22Rv1 (cell line): ENCODE results near the gene ZNF280D.
"Not testable (repeated sequence)": the region's sequence is repeated elsewhere in the genome, so short reads cannot be mapped to it uniquely, and the experiment has no call there.

Source experiments
- H3K27ac ChIP-seq: fragments of 450-650 bp; 2 replicates; pipeline ENCODE4 v1.5.1; 2017
- ZFX ChIP-seq: fragments of 450-650 bp; IDR thresholded peaks from 2 replicates; pipeline ENCODE4 v1.6.1; 2017; ENCODE audit warnings: antibody characterized with exemption, borderline replicate concordance
- TF ChIP-seq, protein P1 (sequence below): fragments of 450-650 bp; IDR thresholded peaks from 2 replicates; pipeline ENCODE4 v1.5.1; 2017; ENCODE audit warnings: mild to moderate bottlenecking

ZNF280D gene

DNA sequence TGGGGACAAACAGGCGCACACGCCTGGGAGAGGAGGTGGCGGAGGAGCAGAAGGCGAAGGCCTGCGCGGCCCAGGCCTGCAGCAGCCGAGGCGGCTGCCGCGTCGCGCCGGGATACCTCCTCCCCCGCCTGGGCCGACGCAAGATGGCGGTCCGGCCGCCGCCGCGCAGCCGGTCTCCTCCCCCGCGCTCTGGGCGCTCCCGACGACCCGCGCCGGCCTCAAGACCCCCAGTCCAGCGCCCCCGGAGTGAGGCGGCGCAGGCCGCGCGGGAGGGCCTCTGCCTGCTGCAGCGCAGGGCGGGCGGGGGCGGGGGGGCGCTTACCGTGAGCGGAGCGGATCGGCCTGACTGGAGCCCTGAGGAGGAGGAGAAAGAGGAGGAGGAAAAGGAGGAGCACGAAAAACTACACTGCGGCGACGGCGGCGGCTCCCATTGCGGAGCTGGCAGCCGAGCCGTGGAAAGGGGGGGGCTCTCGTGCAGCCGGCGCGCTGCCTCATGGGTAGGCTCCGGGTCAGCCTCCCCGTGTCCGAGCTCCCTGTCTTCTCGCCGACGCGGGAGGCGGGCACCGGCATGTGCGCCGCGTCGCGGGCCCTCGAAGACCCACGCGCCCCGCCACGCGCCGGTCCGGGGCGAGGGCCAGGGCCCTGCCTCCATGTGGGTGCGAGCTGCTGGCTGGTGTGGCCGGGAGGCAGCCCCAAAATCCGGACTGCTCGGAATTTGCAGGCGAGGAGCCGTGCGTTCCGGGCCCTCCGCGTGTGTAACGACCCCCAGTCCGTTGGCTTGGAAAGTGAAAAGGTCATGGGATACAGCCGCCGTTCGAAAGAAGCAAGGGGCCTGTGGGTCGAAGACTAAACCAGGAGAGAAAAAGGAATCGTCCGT is at the start of gene ZNF280D:
Gene ZNF280D (minus strand): TSS at position 374 of the 877 bp plus-strand sequence. CDS start 26,400 bp downstream, outside the sequence.
- TF ChIP-seq, protein P1, sequence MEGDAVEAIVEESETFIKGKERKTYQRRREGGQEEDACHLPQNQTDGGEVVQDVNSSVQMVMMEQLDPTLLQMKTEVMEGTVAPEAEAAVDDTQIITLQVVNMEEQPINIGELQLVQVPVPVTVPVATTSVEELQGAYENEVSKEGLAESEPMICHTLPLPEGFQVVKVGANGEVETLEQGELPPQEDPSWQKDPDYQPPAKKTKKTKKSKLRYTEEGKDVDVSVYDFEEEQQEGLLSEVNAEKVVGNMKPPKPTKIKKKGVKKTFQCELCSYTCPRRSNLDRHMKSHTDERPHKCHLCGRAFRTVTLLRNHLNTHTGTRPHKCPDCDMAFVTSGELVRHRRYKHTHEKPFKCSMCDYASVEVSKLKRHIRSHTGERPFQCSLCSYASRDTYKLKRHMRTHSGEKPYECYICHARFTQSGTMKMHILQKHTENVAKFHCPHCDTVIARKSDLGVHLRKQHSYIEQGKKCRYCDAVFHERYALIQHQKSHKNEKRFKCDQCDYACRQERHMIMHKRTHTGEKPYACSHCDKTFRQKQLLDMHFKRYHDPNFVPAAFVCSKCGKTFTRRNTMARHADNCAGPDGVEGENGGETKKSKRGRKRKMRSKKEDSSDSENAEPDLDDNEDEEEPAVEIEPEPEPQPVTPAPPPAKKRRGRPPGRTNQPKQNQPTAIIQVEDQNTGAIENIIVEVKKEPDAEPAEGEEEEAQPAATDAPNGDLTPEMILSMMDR = no peak
- no peak for TF ChIP-seq ZFX
- peak within 1 kb of the TSS; percentile 92 for H3K27ac ChIP-seq

DNA sequence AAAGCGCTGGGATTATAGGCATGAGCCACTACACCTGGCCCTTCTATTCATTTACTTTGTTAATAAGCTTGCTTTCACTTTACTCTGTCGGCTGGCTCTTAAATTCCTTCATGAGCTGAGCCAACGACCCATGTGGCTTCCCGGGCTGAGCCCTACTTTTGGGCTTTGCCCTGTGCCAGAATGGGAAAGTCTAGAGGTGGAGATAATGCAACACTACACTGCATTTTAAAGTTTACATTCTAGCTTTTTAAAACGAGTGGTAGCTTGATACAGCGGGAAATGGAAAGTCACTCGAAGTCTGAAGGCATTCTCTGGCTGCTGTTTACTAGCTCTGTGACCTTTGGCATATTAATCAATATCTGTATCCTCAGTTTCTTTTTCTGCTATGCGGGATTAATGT is 49.0 kb upstream of the ZNF280D start:
- TF ChIP-seq, protein P1 = no peak
- no peak for TF ChIP-seq ZFX

DNA sequence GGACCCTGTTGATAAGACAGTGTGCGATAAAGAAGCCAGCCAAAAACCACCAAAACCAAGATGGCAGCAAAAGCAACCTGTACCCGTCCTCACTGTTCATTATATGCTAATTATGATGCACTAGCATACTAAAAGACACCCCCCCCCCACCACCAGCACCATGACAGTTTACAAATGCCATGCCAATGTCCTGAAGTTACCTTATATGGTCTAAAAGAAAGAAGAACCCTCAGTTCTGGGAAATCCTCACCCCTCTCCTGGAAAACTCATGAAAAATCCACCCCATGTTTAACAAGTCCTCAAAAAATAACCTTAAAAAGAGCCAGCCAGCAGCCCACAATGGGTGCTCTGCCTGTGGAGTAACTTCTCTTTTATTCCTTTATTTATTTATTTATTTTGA is 48.4 kb upstream of the ZNF280D start:
- TF ChIP-seq, protein P1 = no peak
- TF ChIP-seq ZFX = no peak
- no peak overlapping the region for H3K27ac ChIP-seq

More for the DNA sequence above, 49.0 kb upstream of the ZNF280D start:
- H3K27ac ChIP-seq = no peak overlapping the region

- not testable (repeated sequence) for H3K27ac ChIP-seq
These were observed 46.9 kb upstream of the ZNF280D start for GRCh38 chr15:56780102-56780725.

DNA sequence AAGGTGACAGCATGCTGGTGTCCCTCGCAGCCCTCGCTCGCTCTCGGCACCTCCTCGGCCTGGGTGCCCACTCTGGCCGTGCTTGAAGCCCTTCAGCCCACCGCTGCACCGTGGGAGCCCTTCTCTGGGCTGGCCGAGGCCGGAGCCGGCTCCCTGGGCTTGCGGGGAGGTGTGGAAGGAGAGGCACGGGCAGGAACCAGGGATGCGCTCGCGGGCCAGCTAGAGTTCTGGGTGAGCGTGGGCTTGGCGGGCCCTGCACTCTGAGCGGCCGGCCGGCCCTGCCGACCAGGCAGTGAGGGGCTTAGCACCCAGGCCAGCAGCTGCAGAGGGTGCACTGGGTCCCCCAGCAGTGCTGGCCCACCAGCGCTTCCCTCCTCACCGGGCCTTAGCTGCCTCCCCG is 46.1 kb upstream of the ZNF280D start:
- not testable (repeated sequence) for H3K27ac ChIP-seq

- TF ChIP-seq ZFX = no peak
- TF ChIP-seq, protein P1 = no peak
- no peak overlapping the region for H3K27ac ChIP-seq
These were observed 45.5 kb upstream of the ZNF280D start for GRCh38 chr15:56778761-56779160.

GRCh38 chr15:56776839-56777238 is 43.5 kb upstream of the ZNF280D start:
- no peak for TF ChIP-seq ZFX
- TF ChIP-seq, protein P1 = no peak

GRCh38 chr15:56775641-56776040 is 42.3 kb upstream of the ZNF280D start:
- TF ChIP-seq, protein P1 = no peak
- no peak for TF ChIP-seq ZFX
- H3K27ac ChIP-seq = no peak overlapping the region

More at GRCh38 chr15:56776839-56777238, 43.5 kb upstream of the ZNF280D start:
- no peak overlapping the region for H3K27ac ChIP-seq
